ENCODE measurements around the gene WDR91.
A peak's percentile ranks its signal among the peaks of the same experiment; 100 is the strongest.

WDR91 gene

GRCh38 chr7:135178364-135178763, 33.0 kb downstream of the WDR91 start:
- TF ChIP-seq EP300 (IDR thresholded peaks at IDR 0.05; ENCODE audit: borderline replicate concordance) (no peak), YY1 (IDR thresholded peaks at IDR 0.05; ENCODE audit: low read depth) (no peak), ZBTB7A (IDR thresholded peaks at IDR 0.05; ENCODE audit: low read depth) (no peak), FOXM1 (IDR thresholded peaks at IDR 0.05; ENCODE audit: borderline replicate concordance, low read depth) (no peak), MAX (IDR thresholded peaks at IDR 0.05) (no peak), CEBPB (IDR thresholded peaks at IDR 0.05) (no peak), RAD21 (IDR thresholded peaks at IDR 0.05; ENCODE audit: low read depth) (no peak)

GRCh38 chr7:135177028-135177696, 34.2 kb downstream of the WDR91 start:
- TF ChIP-seq MAX (IDR thresholded peaks at IDR 0.05) (no peak), TCF12 (IDR thresholded peaks at IDR 0.05; ENCODE audit: low read depth) (no peak), YY1 (IDR thresholded peaks at IDR 0.05; ENCODE audit: low read depth) (no peak), TEAD4 (IDR thresholded peaks at IDR 0.05) (peak; percentile 44)

GRCh38 chr7:135175931-135176330, 35.4 kb downstream of the WDR91 start:
- TF ChIP-seq ZBTB7A (IDR thresholded peaks at IDR 0.05; ENCODE audit: low read depth), result no peak
- TF ChIP-seq RAD21 (IDR thresholded peaks at IDR 0.05; ENCODE audit: low read depth), result no peak
- TF ChIP-seq YY1 (IDR thresholded peaks at IDR 0.05; ENCODE audit: low read depth), result no peak
- TF ChIP-seq EP300 (IDR thresholded peaks at IDR 0.05; ENCODE audit: borderline replicate concordance), result no peak
- no peak for TF ChIP-seq USF1 (IDR thresholded peaks at IDR 0.05)
- no peak for TF ChIP-seq EGR1 (IDR thresholded peaks at IDR 0.05)
- TF ChIP-seq CEBPB (IDR thresholded peaks at IDR 0.05), result no peak
- TF ChIP-seq TCF12 (IDR thresholded peaks at IDR 0.05; ENCODE audit: low read depth), result no peak
- no peak for TF ChIP-seq CREB1 (IDR thresholded peaks at IDR 0.05; ENCODE audit: low read depth)
- no peak for TF ChIP-seq TEAD4 (IDR thresholded peaks at IDR 0.05)

GRCh38 chr7:135174941-135175340, 36.4 kb downstream of the WDR91 start:
- TF ChIP-seq ZBTB7A (IDR thresholded peaks at IDR 0.05; ENCODE audit: low read depth) (no peak), TEAD4 (IDR thresholded peaks at IDR 0.05) (no peak), CREB1 (IDR thresholded peaks at IDR 0.05; ENCODE audit: low read depth) (no peak), TCF12 (IDR thresholded peaks at IDR 0.05; ENCODE audit: low read depth) (no peak), EGR1 (IDR thresholded peaks at IDR 0.05) (no peak), RAD21 (IDR thresholded peaks at IDR 0.05; ENCODE audit: low read depth) (no peak), EP300 (IDR thresholded peaks at IDR 0.05; ENCODE audit: borderline replicate concordance) (no peak), YY1 (IDR thresholded peaks at IDR 0.05; ENCODE audit: low read depth) (no peak), TAF1 (IDR thresholded peaks at IDR 0.05; ENCODE audit: low read depth) (no peak), REST (IDR thresholded peaks at IDR 0.05; ENCODE audit: low read depth) (no peak), USF1 (IDR thresholded peaks at IDR 0.05) (no peak), MAX (IDR thresholded peaks at IDR 0.05) (no peak), CEBPB (IDR thresholded peaks at IDR 0.05) (no peak), FOXM1 (IDR thresholded peaks at IDR 0.05; ENCODE audit: borderline replicate concordance, low read depth) (no peak)

- TF ChIP-seq ZBTB7A (IDR thresholded peaks at IDR 0.05; ENCODE audit: low read depth) (no peak), RAD21 (IDR thresholded peaks at IDR 0.05; ENCODE audit: low read depth) (peak; percentile 58; the same call in 1 of the 2 replicates), TCF12 (IDR thresholded peaks at IDR 0.05; ENCODE audit: low read depth) (peak; percentile 84), FOXM1 (IDR thresholded peaks at IDR 0.05; ENCODE audit: borderline replicate concordance, low read depth) (peak; percentile 46; the same call in 1 of the 2 replicates), YY1 (IDR thresholded peaks at IDR 0.05; ENCODE audit: low read depth) (peak; percentile 50; the same call in 1 of the 2 replicates), TEAD4 (IDR thresholded peaks at IDR 0.05) (peak; percentile 26; the same call in 1 of the 2 replicates), REST (IDR thresholded peaks at IDR 0.05; ENCODE audit: low read depth) (no peak), CREB1 (IDR thresholded peaks at IDR 0.05; ENCODE audit: low read depth) (0 out of 2 replicates have a peak, but pooled peaks have one; percentile 18), NFIC (IDR thresholded peaks at IDR 0.05) (peak; percentile 40; the same call in 1 of the 2 replicates), MAX (IDR thresholded peaks at IDR 0.05) (peak; percentile 73; the same call in 1 of the 2 replicates), USF1 (IDR thresholded peaks at IDR 0.05) (peak; percentile 25), TAF1 (IDR thresholded peaks at IDR 0.05; ENCODE audit: low read depth) (peak; percentile 94), EGR1 (IDR thresholded peaks at IDR 0.05) (no peak), EP300 (IDR thresholded peaks at IDR 0.05; ENCODE audit: borderline replicate concordance) (peak; percentile 41; the same call in 1 of the 2 replicates), CEBPB (IDR thresholded peaks at IDR 0.05) (no peak)
Observed at GRCh38 chr7:135170274-135170997, 40.9 kb downstream of the WDR91 start, which contains the start of gene CYREN. Gene CYREN (minus strand): TSS chr7:135170707. CDS start chr7:135168922, 1,785 bp downstream.
